SK-N-SH (cell line): Measurements from ENCODE around the gene AGBL5. TPM values are rescaled to one million over a fixed set of nuclear protein-coding genes. Genes with fewer than 3 reads are reported as not detected.

ENCODE experiments used
- CTCF ChIA-PET: fragments of 300-600, 350-600 bp; formaldehyde crosslinking; extraction: SDS; loops from one replicate; lab custom pipeline; 2021; lab: Yijun Ruan, JAX
- POLR2A ChIA-PET: fragments of 350-600 bp; sonication (Branson Sonifier 250); formaldehyde crosslinking; extraction: SDS; loops from one replicate; lab custom pipeline; 2020; ENCODE audit warnings: antibody characterized with exemption, inconsistent platforms; lab: Yijun Ruan, JAX
- DNase-seq: peaks from one replicate; pipeline ENCODE4 v3.0.0; 2012
- H2AFZ ChIP-seq: fragments of 200-600 bp; sonication (generic); 2 replicates; pipeline ENCODE4 v1.8.1; 2016; ENCODE audit warnings: antibody characterized with exemption, mild to moderate bottlenecking, low read depth
- H3F3A ChIP-seq: fragments of 200-600 bp; sonication (generic); replicated peaks from 2 replicates; pipeline ENCODE3; 2016; ENCODE audit warnings: antibody characterized with exemption, mild to moderate bottlenecking; ENCODE audit not compliant: insufficient read depth
- H3K27ac ChIP-seq, 2 experiments: fragments of 200-500 bp in 1 of 2; fragments of 200-600 bp in 1 of 2; sonication (Bioruptor generic) in 1 of 2; sonication (generic), shearing (Covaris generic) in 1 of 2; 2 replicates each; pipeline versions ENCODE4 v1.5.1 to v1.6.1; 2014 to 2016; ENCODE audit warnings: low read depth in 2 of 2, inconsistent platforms in 1 of 2, low read length in 1 of 2, mild to moderate bottlenecking in 1 of 2, mixed read lengths in 1 of 2
- H3K27me3 ChIP-seq: fragments of 200-600 bp; sonication (generic), shearing (Covaris generic); 2 replicates; pipeline ENCODE4 v1.6.1; 2016; ENCODE audit warnings: mixed run types; ENCODE audit not compliant: insufficient read depth
- H3K36me3 ChIP-seq, 2 experiments: fragments of 200-500 bp in 1 of 2; fragments of 200-600 bp in 1 of 2; sonication (Bioruptor generic) in 1 of 2; sonication (generic) in 1 of 2; replicated peaks in 1 of 2; 2 replicates each; pipeline versions ENCODE3 to v1.5.1; 2014 to 2016; ENCODE audit warnings: low read length in 1 of 2, mild to moderate bottlenecking in 1 of 2; ENCODE audit not compliant: insufficient read depth in 2 of 2, control insufficient read depth in 1 of 2
- H3K4me1 ChIP-seq, 2 experiments: fragments of 200-500 bp in 1 of 2; fragments of 200-600 bp in 1 of 2; sonication (Bioruptor generic) in 1 of 2; sonication (generic), shearing (Covaris generic) in 1 of 2; 2 replicates each; pipeline versions ENCODE4 v1.5.1 to v1.6.1; 2014 to 2016; ENCODE audit warnings: low read depth in 1 of 2, low read length in 1 of 2, mixed run types in 1 of 2; ENCODE audit not compliant: insufficient read depth in 2 of 2, control insufficient read depth in 1 of 2
- H3K4me2 ChIP-seq: fragments of 200-600 bp; sonication (generic), shearing (Covaris generic); 2 replicates; pipeline ENCODE4 v1.6.1; 2017; ENCODE audit warnings: mixed run types
- H3K4me3 ChIP-seq, 2 experiments: fragments of 200-500 bp in 1 of 2; fragments of 200-600 bp in 1 of 2; sonication (Bioruptor generic) in 1 of 2; sonication (generic), shearing (Covaris generic) in 1 of 2; 2 replicates each; pipeline versions ENCODE4 v1.5.1 to v1.8.1; 2014 to 2016; ENCODE audit warnings: low read depth in 2 of 2, inconsistent platforms in 1 of 2, low read length in 1 of 2, mild to moderate bottlenecking in 1 of 2, mixed read lengths in 1 of 2, moderate library complexity in 1 of 2
- H3K79me2 ChIP-seq: fragments of 200-600 bp; sonication (generic); 2 replicates; pipeline ENCODE4 v1.8.1; 2017; ENCODE audit warnings: mild to moderate bottlenecking; ENCODE audit not compliant: insufficient read depth
- H3K9ac ChIP-seq: fragments of 200-600 bp; sonication (generic); 2 replicates; pipeline ENCODE4 v1.6.1; 2017; ENCODE audit warnings: mixed run types
- H3K9me2 ChIP-seq: fragments of 200-600 bp; sonication (generic); 2 replicates; pipeline ENCODE4 v1.6.1; 2017; ENCODE audit warnings: mixed run types
- H3K9me3 ChIP-seq: fragments of 200-600 bp; sonication (generic); 2 replicates; pipeline ENCODE4 v1.6.1; 2017; ENCODE audit warnings: mixed run types, mild to moderate bottlenecking, moderate library complexity
- H4K20me1 ChIP-seq: fragments of 200-600 bp; sonication (generic); 2 replicates; pipeline ENCODE4 v1.6.1; 2017; ENCODE audit warnings: mild to moderate bottlenecking, mixed run types; ENCODE audit not compliant: insufficient read depth
- CHD2 ChIP-seq: fragments of 150-350 bp; IDR thresholded peaks from 2 replicates; pipeline ENCODE4 v1.6.1; 2018; ENCODE audit warnings: low read length; ENCODE audit not compliant: partially characterized antibody
- ELF1 ChIP-seq: IDR thresholded peaks from 2 replicates; pipeline ENCODE4 v1.4.0; 2012
- FOSL2 ChIP-seq: IDR thresholded peaks from 2 replicates; pipeline ENCODE4 v1.4.0; 2012; ENCODE audit warnings: low read depth, mild to moderate bottlenecking, moderate library complexity, borderline replicate concordance
- GABPA ChIP-seq: IDR thresholded peaks from 2 replicates; pipeline ENCODE4 v1.4.0; 2012; ENCODE audit warnings: low read depth, mild to moderate bottlenecking
- IRF3 ChIP-seq: fragments of 150-350 bp; IDR thresholded peaks from 2 replicates; pipeline ENCODE4 v1.6.1; 2016; ENCODE audit warnings: mild to moderate bottlenecking, low read depth, low read length
- NRF1 ChIP-seq: IDR thresholded peaks from 2 replicates; pipeline ENCODE4 v1.6.1; 2012; ENCODE audit warnings: low read depth, mild to moderate bottlenecking, low read length
- RXRA ChIP-seq: IDR thresholded peaks from 2 replicates; pipeline ENCODE4 v1.4.0; 2012; ENCODE audit warnings: low read depth, mild to moderate bottlenecking, borderline replicate concordance
- TAF1 ChIP-seq: IDR thresholded peaks from 2 replicates; pipeline ENCODE4 v1.6.1; 2012; ENCODE audit warnings: low read depth, mild to moderate bottlenecking, low read length, moderate library complexity, borderline replicate concordance
- TEAD4 ChIP-seq: IDR thresholded peaks from 2 replicates; pipeline ENCODE4 v1.4.0; 2012; ENCODE audit warnings: mild to moderate bottlenecking, borderline replicate concordance; ENCODE audit not compliant: insufficient read depth
- YY1 ChIP-seq: IDR thresholded peaks from 2 replicates; pipeline ENCODE4 v1.4.0; 2012; ENCODE audit warnings: low read depth, mild to moderate bottlenecking
- WGBS: methylation state at CpG from one replicate; pipeline ENCODE4 v1.1.6; 2017; ENCODE audit warnings: low lambda C conversion rate; 5-methylcytosine and 5-hydroxymethylcytosine counted together
- polyA plus RNA-seq, 3 experiments: library from polyadenylated mRNA; depleted of rRNA; stranded (reverse); fragments of >200 nt; gene quantifications; 2 replicates each; pipeline ENCODE4 v1.2.3, GENCODE V29; 2012
- TF ChIP-seq, protein P1 (sequence below): IDR thresholded peaks from 2 replicates; pipeline ENCODE4 v1.4.0; 2012; ENCODE audit warnings: low read depth
- TF ChIP-seq, protein P2 (sequence below): IDR thresholded peaks from 2 replicates; pipeline ENCODE4 v1.6.1; 2012; ENCODE audit warnings: mild to moderate bottlenecking, low read depth, low read length, moderate library complexity
- TF ChIP-seq, protein P3 (sequence below): IDR thresholded peaks from 2 replicates; pipeline ENCODE4 v1.4.0; 2012; ENCODE audit warnings: low read depth, borderline replicate concordance

AGBL5 gene
- polyA plus RNA-seq, 1 of the 3 experiments (the other 2 are of a cell fraction), result 45.5 TPM

- Histone ChIP-seq H3K36me3 (peaks cover 47 to 51% of the 10 kb centered on the region in 2 experiments), H3K27ac (no peak overlapping the region), H3K4me1 (peaks cover 20 to 35% of the 10 kb centered on the region in 2 experiments), H3F3A (peaks cover 23% of the 10 kb centered on the region), H3K27me3 (no peaks in the 10 kb centered on the region), H3K4me3 (no peak overlapping the region), H3K9me2 (no peaks in the 10 kb centered on the region), H3K9me3 (no peaks in the 10 kb centered on the region), H3K9ac (no peak overlapping the region), H4K20me1 (peaks cover 14% of the 10 kb centered on the region), H2AFZ (no peak overlapping the region), H3K79me2 (peaks cover 71% of the 10 kb centered on the region), H3K4me2 (no peak overlapping the region)
- DNase-seq, result no peak
- WGBS, result 98% methylated on average over 5 of the region's 5 CpGs
- TF ChIP-seq ELF1, result no peak
- TF ChIP-seq, protein P1, sequence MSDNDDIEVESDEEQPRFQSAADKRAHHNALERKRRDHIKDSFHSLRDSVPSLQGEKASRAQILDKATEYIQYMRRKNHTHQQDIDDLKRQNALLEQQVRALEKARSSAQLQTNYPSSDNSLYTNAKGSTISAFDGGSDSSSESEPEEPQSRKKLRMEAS, result no peak
- TF ChIP-seq, protein P2, sequence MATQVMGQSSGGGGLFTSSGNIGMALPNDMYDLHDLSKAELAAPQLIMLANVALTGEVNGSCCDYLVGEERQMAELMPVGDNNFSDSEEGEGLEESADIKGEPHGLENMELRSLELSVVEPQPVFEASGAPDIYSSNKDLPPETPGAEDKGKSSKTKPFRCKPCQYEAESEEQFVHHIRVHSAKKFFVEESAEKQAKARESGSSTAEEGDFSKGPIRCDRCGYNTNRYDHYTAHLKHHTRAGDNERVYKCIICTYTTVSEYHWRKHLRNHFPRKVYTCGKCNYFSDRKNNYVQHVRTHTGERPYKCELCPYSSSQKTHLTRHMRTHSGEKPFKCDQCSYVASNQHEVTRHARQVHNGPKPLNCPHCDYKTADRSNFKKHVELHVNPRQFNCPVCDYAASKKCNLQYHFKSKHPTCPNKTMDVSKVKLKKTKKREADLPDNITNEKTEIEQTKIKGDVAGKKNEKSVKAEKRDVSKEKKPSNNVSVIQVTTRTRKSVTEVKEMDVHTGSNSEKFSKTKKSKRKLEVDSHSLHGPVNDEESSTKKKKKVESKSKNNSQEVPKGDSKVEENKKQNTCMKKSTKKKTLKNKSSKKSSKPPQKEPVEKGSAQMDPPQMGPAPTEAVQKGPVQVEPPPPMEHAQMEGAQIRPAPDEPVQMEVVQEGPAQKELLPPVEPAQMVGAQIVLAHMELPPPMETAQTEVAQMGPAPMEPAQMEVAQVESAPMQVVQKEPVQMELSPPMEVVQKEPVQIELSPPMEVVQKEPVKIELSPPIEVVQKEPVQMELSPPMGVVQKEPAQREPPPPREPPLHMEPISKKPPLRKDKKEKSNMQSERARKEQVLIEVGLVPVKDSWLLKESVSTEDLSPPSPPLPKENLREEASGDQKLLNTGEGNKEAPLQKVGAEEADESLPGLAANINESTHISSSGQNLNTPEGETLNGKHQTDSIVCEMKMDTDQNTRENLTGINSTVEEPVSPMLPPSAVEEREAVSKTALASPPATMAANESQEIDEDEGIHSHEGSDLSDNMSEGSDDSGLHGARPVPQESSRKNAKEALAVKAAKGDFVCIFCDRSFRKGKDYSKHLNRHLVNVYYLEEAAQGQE, result no peak
- no peak for TF ChIP-seq IRF3
- TF ChIP-seq, protein P3, sequence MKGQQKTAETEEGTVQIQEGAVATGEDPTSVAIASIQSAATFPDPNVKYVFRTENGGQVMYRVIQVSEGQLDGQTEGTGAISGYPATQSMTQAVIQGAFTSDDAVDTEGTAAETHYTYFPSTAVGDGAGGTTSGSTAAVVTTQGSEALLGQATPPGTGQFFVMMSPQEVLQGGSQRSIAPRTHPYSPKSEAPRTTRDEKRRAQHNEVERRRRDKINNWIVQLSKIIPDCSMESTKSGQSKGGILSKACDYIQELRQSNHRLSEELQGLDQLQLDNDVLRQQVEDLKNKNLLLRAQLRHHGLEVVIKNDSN, result no peak
- no peak for TF ChIP-seq YY1
- TF ChIP-seq TEAD4, result no peak
- no peak for TF ChIP-seq GABPA
- no peak for TF ChIP-seq FOSL2
- TF ChIP-seq CHD2, result no peak
- TF ChIP-seq NRF1, result no peak
- TF ChIP-seq RXRA, result no peak
- TF ChIP-seq TAF1, result no peak
- POLR2A ChIA-PET, result interaction anchor here (0.7 to 3.4 kb wide), 7 partner anchors 9 to 32 kb away, joined by 3 to 10 read pairs (median 4); partner anchors contain the start of gene AGBL5
- CTCF ChIA-PET, result interaction anchor here (1.0 to 18.5 kb wide), 3 partner anchors 14 to 124 kb away, joined by 3 to 227 read pairs (median 107); partner anchors contain the start of genes AGBL5, EMILIN1 and KHK
Measured at GRCh38 chr2:27067385-27067784, 15.9 kb downstream of the AGBL5 start.
